ENCODE measurements around the gene SYNE2.

DNA sequence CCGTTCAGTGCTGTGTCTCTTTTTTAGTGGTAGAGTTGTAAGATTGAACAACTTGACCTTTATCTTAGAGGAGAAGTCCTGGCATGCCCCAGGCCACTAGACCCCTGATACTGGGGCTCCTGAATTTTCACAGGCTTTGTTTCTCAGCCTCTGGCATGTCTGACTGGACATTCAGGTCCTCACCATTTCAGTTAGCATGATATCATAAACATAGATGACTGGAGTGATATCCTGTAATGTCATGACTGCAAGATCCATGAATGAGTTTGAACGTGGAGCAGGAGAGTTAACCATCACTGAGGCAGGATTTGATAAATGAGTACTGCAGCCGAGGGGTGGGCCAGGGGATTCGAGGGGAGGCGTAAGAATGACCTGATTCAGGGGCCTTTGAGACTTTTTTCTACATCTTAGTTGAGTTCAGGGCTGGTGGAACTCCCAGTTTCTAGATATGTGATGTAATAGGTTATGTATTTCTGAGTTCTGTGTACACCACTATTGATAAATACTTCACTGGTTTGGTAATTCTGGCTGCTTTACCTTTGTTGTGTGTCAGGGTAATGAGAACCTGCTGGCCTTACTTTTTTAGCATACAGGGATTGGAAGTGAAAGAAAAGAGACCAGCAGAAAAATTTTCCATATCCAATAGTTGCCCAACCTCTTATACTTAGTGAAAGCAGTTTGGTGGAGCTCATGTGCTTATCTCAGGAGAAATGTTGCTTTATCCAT, 217.0 kb downstream of the SYNE2 start:
- TF ChIP-seq, protein P1, sequence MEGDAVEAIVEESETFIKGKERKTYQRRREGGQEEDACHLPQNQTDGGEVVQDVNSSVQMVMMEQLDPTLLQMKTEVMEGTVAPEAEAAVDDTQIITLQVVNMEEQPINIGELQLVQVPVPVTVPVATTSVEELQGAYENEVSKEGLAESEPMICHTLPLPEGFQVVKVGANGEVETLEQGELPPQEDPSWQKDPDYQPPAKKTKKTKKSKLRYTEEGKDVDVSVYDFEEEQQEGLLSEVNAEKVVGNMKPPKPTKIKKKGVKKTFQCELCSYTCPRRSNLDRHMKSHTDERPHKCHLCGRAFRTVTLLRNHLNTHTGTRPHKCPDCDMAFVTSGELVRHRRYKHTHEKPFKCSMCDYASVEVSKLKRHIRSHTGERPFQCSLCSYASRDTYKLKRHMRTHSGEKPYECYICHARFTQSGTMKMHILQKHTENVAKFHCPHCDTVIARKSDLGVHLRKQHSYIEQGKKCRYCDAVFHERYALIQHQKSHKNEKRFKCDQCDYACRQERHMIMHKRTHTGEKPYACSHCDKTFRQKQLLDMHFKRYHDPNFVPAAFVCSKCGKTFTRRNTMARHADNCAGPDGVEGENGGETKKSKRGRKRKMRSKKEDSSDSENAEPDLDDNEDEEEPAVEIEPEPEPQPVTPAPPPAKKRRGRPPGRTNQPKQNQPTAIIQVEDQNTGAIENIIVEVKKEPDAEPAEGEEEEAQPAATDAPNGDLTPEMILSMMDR (IDR thresholded peaks at IDR 0.05): no peak
- TF ChIP-seq EZH2 (IDR thresholded peaks at IDR 0.05): no peak

All from neural progenitor cell (in vitro differentiated cells).